ENCODE measurements around the gene SLC44A4.
A peak's percentile ranks its signal among the peaks of the same experiment; 100 is the strongest.

The SLC44A4 gene

GRCh38 chr6:31901415-31901952 lies 22.7 kb upstream of the SLC44A4 start:
- DNase-seq (ENCODE audit: low read depth), result peak; percentile 35

GRCh38 chr6:31900917-31901414 lies 22.2 kb upstream of the SLC44A4 start:
- no peak for DNase-seq (ENCODE audit: low read depth)

- DNase-seq (ENCODE audit: low read depth), result no peak
These were observed 21.3 kb upstream of the SLC44A4 start for GRCh38 chr6:31899882-31900722.

GRCh38 chr6:31899215-31899614 lies 20.4 kb upstream of the SLC44A4 start:
- DNase-seq (ENCODE audit: low read depth), result no peak

- DNase-seq (ENCODE audit: low read depth), result no peak
These were observed 19.7 kb upstream of the SLC44A4 start for GRCh38 chr6:31898383-31899011.

GRCh38 chr6:31897612-31898382 lies 19.0 kb upstream of the SLC44A4 start, which contains the start of gene EHMT2:
Gene EHMT2, minus strand, starts transcription at chr6:31897698. Its CDS starts 21 bp downstream, at chr6:31897677.
- peak; percentile 64 for DNase-seq (ENCODE audit: low read depth)

- DNase-seq (ENCODE audit: low read depth), result no peak
These were observed 18.2 kb upstream of the SLC44A4 start for GRCh38 chr6:31896856-31897611.

- DNase-seq (ENCODE audit: low read depth), result no peak
These were observed 17.7 kb upstream of the SLC44A4 start for GRCh38 chr6:31896493-31896855.

- DNase-seq (ENCODE audit: low read depth), result no peak
These were observed 14.0 kb upstream of the SLC44A4 start for GRCh38 chr6:31892821-31893220.

GRCh38 chr6:31889331-31889972 lies 10.7 kb upstream of the SLC44A4 start:
- DNase-seq (ENCODE audit: low read depth), result no peak

- DNase-seq (ENCODE audit: low read depth), result peak; percentile 40
These were observed 9.8 kb upstream of the SLC44A4 start for GRCh38 chr6:31888276-31889258.

- no peak for DNase-seq (ENCODE audit: low read depth)
These were observed 8.6 kb upstream of the SLC44A4 start for GRCh38 chr6:31887173-31888007.

- no peak for DNase-seq (ENCODE audit: low read depth)
These were observed 7.8 kb upstream of the SLC44A4 start for GRCh38 chr6:31886541-31886991.

GRCh38 chr6:31884528-31885035 lies 5.8 kb upstream of the SLC44A4 start:
- DNase-seq (ENCODE audit: low read depth), result no peak

- DNase-seq (ENCODE audit: low read depth), result no peak
These were observed 4.9 kb upstream of the SLC44A4 start for GRCh38 chr6:31883676-31884075.

GRCh38 chr6:31882344-31882743 lies 3.5 kb upstream of the SLC44A4 start:
- DNase-seq (ENCODE audit: low read depth), result no peak

- DNase-seq (ENCODE audit: low read depth), result no peak
These were observed 2.5 kb upstream of the SLC44A4 start for GRCh38 chr6:31881136-31881859.

GRCh38 chr6:31880616-31881015 lies 1.8 kb upstream of the SLC44A4 start:
- DNase-seq (ENCODE audit: low read depth), result no peak

Data from stimulated activated CD8-positive, alpha-beta memory T cell treated with anti-CD3 and anti-CD28 coated beads, Interleukin-7, amount 100 ng/mL, for 24 hours (primary cell).